HG03442 (cell line): ENCODE data around the gene MS4A18.
"Not testable (repeated sequence)": the region's sequence is repeated elsewhere in the genome, so short reads cannot be mapped to it uniquely, and the experiment has no call there.

Experiments
- ATAC-seq: cut with Tn5 transposase; IDR thresholded peaks from one replicate; pipeline ENCODE4 v1.9.1; 2021; ENCODE audit warnings: mild to moderate bottlenecking, moderate library complexity; ENCODE audit not compliant: unreplicated experiment

Gene MS4A18

DNA sequence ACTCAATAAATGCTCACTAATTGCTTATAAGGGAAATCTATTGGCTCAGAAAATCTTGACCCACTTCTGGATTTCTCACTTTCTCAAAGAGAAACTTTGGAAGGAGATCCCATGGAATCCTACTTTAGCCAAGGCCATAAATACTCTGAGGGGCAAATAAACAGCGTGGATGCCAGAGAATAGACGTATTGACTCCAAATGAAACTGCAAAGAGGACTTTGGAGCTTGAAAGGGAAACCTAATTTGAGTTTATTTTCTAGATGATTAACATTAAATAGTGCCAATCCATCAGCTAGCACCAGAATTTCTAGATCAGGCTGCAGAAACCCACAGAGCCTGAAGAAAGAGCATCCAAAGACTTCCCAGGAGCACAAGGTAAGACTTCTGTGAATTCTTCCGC, at the start of gene MS4A18:
TSS of gene MS4A18 (plus strand) at position 301 of the 400 bp plus-strand sequence.
- no peak for ATAC-seq

DNA sequence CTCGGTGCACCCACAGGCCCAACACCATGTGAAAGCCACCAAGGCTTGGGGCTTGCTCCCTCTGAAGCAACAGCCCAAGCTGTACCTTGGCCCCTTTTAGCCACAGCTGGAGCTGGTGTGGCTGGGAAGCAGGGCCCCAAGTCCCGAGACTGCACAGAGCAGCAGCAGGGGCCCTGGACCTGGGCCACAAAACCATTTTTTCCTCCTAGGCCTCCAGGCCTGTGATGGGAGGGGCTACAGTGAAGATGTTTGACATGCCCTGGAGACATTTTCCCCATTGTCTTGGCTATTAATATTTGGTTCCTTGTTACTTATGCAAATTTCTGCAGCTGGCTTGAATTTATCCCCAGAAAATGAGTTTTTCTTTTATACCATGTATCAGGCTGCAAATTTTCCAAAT, 46.3 kb upstream of the MS4A18 start:
- ATAC-seq: not testable (repeated sequence)

DNA sequence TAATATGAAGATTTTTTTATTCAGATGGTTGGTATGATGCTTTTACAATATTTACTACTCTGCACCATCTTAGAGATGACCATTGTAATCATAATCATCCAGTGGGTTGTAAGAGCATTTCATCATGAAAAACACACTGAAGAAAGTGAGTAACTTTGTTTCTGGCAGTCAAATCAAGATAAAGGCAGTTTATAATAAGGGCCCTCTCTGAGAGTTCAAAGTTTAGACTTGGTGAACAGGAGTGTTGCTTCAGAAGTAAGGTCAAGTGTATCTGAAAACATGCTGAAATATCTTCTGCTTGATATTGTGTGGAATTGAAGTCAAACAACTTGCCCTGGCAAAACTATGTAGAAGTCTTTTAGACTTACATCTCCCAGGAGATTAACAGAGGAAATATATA, 44.6 kb upstream of the MS4A18 start:
- no peak for ATAC-seq

DNA sequence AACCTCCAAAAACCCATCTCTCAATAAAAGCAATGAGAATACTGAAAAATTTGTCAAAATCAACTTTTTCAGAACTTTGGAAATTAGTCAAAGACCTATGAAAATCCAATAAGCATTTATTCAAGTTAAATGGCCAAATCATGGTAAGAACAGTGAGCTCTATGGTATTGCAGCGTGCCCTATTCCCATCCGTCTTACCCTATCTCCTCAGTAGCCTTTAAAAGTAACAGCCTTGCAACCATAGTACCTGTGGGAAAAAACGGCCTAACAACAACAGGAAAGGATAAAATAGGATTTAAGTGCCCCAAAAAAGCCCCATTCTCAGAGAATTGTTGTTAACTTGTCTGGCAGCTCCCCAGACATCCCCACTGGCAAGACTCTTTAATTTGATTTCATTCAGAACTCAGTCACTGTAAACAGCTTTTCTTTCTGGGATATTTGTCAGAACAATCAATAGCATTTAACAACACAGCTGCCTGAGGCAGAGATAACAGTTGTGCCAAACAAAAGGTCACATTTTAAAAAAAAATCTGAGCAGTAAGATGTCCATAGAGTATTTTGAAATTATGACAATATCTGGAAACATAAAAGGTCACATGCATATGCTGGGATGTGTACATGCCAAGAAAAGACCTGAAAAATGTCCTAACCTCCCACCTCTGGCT, 43.9 kb upstream of the MS4A18 start:
- no peak for ATAC-seq

DNA sequence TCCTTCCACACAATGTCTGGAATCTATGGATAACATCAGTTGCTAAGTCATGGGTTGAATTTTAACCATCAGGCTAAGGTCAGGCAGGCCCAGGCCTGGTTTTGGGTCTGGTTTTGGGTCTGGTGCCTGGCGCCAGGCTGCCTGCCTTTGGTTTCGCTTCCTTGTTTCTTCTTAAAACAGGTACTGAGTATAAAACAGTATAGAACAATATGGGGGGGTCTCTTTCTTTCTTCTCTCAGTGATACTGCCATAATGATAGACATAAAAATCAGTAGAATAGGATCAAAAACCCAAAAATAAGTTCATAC, 40.0 kb upstream of the MS4A18 start:
- not testable (repeated sequence) for ATAC-seq

DNA sequence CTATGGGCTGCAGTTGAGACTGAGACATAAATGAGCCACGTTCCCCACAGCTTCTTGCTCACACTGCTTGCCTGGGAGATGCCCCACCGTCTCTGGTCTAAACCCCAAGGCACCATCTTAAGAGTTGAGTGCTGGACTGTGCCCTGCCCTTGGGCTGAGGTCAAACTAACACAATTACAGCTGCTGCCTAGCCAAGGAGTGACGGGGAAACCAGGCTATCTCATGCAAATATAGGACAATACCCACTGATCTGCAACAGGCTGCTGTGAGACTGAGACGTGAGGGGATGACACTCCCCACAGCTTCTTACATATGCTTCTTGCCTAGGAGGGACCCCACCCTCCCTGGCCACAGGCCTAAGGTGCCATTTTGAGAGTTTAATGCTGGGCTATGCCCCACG, 32.9 kb upstream of the MS4A18 start:
- no peak for ATAC-seq

DNA sequence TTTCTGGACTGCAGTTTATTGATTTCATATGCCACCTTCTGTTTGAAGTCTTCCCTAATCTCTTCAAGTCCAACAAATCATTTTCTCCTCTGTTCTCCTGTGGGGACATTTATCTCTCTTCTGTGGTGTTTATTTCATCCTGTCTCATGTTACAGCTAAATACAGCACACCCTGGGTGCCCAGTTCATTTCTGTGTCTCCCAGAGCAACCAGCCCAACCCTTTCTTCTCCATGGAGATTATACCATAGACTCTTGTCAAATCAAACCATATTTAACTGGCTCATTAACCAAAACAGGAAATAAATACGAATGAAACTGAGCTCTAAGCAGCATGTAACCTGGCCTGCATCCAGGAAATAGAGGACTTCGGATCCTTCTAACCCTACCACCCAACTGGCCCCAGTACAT, 25.2 kb upstream of the MS4A18 start, which contains the start of gene MS4A8:
TSS of gene MS4A8 (plus strand) at position 329 of the 408 bp plus-strand sequence. CDS start 1,249 bp downstream, outside the sequence.
- ATAC-seq: no peak

DNA sequence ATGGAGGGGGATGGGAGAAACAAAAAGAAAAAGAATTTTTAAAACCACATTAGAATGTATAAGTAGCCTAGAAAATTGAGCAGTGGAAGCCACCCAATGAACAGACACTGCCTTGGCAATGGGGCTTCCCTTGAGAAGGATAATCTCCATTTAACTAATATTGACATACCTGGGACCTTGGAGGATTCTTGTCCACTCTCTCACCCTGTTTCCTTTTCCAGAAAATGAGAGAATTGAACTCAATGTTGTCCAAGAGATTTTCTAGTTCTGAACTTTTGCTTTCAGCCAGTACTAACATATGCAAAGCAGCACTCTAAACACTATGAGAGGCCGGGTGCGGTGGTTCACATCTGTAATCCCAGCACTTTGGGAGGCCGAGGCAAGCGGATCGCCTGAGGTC, 24.6 kb upstream of the MS4A18 start:
- no peak for ATAC-seq

DNA sequence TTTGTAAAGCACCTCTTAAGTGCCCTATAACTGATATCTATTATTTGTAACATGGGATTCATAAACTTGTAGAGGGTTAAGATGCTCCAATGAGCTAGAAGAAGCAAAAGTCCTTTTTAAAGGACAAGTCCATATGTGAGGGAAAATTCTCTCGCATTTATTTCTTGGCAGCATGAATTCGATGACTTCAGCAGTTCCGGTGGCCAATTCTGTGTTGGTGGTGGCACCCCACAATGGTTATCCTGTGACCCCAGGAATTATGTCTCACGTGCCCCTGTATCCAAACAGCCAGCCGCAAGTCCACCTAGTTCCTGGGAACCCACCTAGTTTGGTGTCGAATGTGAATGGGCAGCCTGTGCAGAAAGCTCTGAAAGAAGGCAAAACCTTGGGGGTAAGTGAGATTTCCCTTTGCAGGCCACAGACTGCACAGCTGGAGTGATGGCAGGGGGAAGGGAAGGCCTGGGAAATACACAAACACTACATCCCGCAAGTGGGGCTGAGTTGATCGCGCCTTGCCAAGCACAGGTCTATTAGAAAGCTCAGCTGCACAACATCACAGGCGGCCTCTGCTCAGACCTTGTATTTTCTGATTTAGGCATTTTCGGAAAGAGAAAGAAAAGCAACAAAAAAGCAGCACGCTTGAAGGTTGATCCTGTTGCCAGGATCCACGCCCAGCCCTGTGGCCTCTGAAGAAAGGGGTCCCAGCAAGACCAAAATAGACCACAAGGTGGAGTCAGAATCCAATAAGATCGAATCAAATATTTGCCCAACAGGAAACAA, 23.6 kb upstream of the MS4A18 start:
- ATAC-seq: no peak

DNA sequence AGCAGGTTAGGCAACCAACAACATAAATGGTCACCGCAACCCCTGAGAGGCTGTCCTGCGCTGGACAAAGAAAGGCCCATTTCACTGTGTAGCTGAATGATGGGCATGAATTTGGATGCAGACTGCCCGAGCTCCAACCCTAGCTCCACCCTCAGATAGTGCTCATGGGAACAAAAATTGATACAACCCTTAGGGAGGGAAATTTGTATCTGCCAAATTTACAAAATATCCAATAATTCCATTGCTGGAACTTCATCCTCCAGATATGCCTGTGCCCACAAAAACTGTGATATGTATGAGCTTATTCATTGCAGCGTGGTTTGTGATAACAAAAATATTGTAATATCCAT, 23.1 kb upstream of the MS4A18 start:
- ATAC-seq: no peak

DNA sequence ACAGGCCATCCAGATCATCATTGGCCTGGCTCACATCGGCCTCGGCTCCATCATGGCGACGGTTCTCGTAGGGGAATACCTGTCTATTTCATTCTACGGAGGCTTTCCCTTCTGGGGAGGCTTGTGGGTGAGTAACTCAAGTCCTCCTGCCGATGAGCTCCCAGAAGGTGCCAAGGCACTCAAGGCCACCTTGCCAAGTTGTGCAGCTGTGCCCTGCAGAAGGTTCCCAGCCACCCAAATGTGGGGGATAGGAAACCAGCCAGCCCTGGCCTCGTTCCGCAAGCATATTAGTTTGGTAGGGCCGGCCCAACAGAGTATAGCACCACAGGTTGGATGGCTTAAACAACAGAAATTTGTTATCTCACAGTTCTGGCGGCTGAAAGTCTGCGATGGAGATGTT, 21.1 kb upstream of the MS4A18 start:
- ATAC-seq: no peak

DNA sequence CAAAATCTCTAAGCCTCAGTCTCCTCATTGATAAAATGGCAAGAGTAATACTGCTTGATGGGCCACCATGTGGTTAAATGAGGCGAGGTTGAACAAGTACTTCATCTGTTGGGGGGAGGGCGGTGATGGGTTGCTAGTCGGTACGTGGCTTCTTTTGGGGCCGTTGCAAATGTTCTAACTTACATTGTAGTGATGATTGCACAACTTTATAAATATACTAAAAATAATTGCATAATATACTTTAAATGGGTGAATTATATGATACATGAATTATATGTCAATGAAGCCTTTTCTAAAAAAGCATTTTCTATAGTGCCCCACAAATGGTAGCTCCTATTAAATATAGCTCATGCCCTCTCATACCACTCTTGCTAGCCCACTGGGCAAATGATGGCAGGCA, 18.6 kb upstream of the MS4A18 start:
- ATAC-seq: no peak

DNA sequence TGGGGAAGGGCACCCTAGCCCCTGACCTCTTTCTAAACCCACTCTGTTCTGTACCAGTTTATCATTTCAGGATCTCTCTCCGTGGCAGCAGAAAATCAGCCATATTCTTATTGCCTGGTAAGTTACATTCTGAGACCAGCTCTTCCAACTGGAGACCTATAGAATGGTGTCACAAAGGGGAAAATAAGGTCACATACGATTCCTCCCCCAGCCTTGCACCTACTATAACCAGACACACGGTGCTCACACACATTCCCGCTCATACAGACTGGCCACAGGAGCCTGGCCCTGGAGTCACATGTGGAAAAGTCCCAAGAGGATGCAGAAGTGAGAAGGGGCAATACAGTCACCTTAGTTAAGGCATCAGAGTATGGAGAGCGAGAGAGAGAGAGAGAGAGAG, 17.6 kb upstream of the MS4A18 start:
- ATAC-seq: no peak

DNA sequence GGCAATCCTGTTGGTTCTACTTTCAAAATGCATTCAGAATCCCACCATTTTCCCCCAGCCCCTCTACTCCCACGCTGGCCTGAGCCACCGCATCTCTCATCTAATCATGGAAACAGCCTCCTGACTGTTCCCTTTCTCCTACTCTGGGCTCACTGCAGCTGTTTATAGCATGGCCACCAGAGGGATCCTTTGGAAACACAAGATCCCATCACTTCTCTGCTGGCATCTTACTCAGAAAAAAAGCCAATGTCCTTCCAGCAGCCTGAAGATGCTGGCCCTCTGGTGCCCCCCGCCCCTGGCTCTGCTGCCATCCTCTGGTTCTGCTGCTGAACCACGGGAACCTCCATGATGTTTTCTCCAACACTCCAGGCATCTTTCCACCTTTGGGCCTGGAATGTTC, 14.0 kb upstream of the MS4A18 start:
- no peak for ATAC-seq

DNA sequence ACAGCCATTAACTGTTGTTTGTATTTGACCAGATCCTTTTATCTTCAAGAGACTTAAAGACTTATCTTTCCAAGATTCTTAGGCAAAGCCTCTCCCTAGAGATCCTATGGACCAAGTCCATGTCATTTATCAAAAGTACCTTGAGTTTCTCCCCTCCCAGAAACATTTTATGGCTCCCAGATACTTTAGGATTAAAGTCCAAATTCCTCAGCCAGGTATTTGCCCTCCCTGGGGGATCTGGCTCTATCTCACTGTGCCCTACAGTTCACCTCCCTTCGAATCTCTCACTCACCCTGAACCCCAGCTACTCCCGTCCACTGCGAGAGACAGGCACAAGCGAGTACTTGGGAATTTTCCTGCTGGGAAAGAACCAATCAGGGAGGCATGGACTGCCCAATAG, 13.2 kb upstream of the MS4A18 start:
- no peak for ATAC-seq

DNA sequence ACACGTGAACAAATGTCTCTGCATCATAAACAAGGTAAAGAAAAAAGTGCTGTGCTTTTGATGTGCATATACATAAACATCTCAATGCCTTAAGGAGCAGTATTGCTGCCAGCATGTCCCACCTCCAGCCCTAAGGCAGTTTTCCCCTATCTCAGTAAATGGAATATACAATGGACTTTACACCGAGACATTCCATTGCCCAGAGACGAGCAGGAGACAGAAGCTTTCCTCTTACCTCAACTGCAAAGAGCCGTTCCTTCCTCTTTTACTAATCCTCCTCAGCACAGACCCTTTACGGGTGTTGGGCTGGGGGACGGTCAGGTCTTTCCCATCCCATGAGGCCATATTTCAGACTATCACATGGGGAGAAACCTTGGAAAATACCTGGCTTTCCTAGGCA, 11.1 kb upstream of the MS4A18 start:
- not testable (repeated sequence) for ATAC-seq

DNA sequence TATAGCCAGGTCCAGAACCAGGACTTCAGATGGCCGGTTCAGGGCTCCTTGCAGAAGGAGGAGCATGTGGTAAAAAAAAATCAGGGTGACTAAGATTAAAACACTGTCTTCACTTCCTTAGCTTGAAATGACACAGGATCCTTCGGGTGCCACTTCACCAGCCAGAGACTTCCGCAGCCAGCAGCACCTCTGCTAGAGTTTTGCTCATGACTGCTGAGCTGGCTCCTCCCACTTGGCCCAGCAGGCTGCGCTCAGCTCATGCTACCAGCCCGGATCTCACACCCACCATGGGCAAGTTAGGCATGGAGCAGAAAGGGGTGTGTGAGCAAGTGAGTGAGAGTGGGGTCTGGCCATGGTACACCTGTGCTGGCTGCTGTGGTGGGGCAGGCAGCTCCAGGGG, 6.6 kb upstream of the MS4A18 start:
- ATAC-seq: no peak

DNA sequence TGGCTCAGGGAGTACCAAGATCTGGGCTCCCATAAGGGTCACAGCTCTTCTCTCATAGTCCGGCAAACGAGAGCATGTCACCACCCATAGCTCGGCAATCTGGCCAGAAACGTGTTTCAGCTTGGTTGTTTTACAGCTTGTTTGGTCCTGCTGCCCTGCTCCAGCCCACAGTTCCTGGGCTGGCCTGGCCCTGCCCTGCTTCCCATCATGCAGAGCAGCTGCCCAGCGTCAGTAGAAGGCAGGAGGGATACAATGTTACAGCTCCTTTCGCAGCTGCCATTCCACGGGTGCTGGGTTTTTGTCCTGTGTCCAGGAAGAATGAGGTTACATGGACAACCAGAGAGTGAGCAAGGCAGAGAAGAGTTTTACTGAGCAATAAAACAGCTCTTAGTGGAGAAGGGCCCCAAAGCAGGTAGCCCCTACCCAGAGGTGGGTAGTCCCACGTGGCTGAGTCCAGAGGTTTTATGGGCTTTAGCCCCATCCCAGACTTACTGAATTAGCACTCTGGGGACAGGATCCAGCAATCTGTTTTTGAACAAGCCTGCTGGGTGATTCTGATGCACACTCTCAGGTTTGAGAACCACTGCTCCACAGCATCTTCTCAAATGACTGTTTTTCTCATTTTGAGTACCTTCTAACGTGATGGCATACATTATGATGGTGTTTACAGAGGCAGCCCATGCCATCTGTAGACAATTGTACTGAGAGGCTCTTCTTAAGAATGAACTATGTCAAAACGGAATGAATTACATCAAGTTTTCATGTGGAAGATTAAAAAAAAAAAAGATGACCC, 5.8 kb upstream of the MS4A18 start:
- ATAC-seq: no peak

DNA sequence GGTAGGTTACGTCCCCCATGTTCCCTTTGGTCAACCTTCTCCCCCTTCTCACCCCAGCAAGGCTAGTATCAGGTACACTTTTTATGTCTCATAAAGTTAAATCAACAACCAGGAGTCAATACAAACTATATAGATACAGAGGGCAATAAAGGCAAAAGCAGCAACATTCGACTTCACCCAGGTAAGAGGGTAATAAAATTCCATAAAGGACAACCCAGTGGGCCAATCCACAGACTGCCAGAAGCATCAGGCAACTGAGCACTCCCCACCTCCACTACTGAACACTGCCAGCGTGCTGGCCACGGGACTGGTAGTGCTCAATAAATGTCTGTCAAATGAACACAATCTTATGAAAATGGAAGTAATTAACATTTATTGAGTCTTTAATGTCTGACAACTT, 5.1 kb upstream of the MS4A18 start:
- ATAC-seq: no peak

DNA sequence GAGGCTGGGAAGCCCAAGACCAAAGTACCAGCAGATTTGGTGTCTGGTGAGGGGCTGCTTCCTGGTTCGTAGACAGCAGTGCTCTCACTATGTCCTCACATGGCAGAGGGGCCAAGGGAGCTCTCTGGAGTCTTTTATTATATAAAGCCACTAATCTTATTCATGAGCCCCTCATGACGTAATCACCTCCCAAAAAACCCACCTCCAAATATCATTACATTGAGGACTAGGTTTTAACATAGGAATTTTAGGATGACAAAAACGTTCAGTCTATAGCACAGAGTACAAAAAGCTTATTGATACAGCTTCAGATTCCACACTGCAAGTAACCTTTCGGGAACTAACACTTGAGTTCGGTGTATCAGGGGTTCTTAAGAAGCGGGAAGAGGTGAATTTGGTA, 4.1 kb upstream of the MS4A18 start:
- ATAC-seq: no peak

DNA sequence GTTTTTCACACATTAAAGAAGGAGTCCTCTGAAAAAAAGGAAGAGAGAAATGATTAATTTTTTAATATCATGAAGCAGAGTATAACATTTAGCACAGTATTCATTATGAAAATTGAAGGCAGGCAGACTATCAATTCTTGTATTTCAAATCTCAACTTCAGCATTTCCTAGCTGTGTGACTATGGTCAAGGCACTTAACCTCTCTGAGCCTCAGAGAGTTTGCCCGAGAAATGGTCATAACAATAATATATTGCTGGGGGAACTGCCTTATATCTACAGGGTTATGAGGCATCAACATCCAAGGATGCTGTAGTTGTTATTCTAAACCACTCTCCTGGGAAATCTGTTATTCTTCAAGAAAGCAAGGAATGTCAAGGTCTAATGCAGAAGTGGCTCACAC, 1.1 kb downstream of the MS4A18 start:
- ATAC-seq: no peak

DNA sequence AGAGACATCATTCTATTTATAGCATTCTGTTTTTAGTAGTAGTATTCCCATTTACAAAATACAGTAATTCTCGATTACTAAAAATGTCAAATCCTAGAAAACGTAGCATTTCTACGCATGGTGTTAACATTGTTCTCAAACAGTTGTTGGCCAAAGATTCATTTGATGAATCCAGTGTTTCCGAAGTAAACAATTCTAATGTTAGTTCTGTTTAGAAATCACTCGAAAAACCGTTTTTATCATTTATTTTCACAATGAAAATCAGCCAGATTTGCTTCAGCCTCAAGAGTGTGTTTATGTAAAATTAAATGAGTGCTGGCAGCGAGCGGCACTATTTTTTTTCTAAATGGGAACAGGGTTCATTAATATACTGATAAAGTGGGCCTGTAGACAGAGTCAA, 7.1 kb downstream of the MS4A18 start:
- ATAC-seq: no peak
